Amniotic epithelial cell (primary cell): ENCODE results near the gene FAS.
A peak's percentile ranks its signal among the peaks of the same experiment; 100 is the strongest.

Experiments used
- DNase-seq: peaks from one replicate; pipeline ENCODE4 v3.0.0-alpha.2; 2010; ENCODE audit warnings: low read depth

The FAS gene

GRCh38 chr10:88971221-88972061, 19.2 kb upstream of the FAS start:
- DNase-seq = no peak

DNA sequence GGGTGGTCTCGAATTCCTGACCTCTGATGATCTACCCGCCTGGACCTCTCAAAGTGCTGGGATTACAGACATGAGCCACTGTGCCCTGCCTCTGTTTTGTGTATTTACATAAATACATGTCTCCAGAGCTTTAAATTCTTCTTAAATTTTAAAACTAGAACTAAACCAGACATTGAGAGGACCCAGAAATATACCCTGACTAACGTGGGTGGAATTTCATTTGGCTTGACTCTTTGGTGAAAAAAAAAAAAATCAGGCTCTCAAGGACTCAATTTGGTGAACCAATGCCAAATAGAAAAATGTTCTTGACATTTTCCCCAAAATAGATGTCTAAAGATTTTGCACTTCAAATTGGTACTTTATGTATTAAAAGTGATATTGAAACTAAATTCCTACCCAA, 16.6 kb upstream of the FAS start:
- DNase-seq = no peak

DNA sequence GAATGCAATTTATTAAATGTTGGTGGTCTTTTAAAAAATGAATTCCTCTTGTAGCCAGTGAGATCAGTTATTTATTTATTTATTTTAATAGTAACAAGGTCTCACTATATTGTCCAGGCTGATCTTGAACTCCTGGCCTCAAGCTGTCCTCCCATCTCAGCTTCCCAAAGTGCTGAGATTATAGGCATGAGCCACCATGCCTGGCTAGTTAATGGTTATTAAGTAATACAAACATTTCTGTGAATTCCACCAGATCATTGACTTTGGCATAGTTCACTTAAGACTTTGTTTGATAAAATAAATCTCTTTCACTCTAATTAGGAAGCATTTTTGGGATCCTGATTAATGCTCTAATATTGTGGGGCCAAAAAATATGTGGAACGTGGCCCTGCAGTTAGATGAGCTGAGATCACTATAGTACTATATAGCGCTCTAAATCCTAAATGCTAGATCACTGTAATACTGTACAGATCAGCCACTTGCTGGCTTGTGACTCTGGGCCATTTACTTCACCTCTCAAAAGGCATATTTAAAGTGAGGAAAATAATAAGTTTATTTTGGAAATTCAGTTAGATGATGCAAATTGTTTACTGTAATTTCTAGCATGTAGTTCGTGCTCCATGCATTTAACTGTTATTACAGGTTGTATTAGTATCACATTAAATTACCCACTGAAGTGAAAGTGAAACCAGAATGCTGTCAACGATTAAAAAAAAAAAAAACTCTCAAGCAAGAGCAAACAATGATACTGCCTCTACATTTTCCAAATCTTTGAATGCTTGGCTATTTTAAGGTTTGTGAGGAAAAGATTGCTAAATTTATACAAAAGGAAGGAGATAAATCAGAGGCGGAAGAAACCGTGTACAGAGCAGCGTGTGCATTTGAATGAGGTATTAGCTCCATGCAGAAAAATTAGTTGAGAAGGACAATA, 15.9 kb upstream of the FAS start:
- DNase-seq = no peak

GRCh38 chr10:88975377-88975720, 15.2 kb upstream of the FAS start:
- no peak for DNase-seq

DNA sequence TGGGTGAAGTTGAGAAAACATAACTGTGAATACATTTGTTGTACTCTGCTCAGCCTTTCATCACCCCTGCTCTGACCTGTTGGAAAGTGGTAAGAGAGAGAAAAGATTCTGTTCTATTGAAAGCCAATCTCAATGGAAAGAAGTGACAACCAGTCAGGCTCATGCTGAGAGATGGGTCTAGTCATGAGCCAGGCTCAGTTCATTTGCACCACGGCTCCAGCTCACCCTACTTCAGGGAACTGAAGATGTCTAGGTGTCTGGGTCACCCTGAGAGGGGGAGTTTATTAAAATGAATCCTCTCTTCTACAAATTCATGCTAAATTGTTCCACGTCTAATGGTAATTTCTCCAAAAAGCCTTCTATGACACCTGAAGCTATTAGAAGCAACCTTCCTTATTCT, 12.1 kb upstream of the FAS start:
- no peak for DNase-seq

- peak; percentile 96 for DNase-seq
Observed at GRCh38 chr10:88979153-88979562, 11.4 kb upstream of the FAS start.

- DNase-seq = no peak
Observed at GRCh38 chr10:88979603-88980002, 11.0 kb upstream of the FAS start.

DNA sequence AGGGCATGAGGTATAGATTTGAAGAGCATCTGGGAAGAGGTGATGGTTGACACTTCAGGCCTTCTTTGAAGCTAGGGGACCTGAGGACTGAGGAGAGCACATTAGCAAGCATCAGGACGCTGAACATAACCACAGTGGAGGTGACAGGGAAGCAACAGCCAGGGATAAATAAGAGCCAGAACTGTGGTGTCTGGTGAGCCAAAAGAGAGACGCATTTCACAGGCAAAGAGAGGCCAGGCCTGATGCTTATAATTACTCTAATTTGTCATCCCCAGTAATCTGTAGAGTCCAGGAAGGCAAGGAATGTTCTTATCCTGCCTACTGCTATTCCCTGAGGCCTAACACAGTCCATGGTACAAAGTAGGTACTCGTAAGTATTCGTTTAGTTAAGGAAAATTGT, 10.4 kb upstream of the FAS start:
- no peak for DNase-seq

DNA sequence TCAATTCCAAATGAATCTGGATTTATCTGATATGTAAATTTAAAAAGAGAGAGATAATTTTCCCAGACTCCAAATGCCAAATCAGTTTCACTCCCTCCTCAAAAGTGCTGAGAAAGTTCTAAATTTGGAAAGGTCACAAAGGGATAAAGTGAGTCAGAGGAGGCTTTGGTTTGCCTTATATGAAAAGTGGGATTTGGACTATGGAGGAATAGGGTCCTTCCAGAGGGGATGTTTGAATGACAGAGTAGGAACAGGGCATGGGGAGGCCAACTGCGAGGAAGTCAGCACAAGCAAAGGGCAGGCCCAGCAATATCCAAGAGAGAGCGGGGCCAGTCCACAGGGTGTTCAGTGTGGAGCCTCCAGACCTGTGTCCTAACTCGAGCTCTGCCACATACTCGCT, 9.8 kb upstream of the FAS start:
- DNase-seq = no peak

DNA sequence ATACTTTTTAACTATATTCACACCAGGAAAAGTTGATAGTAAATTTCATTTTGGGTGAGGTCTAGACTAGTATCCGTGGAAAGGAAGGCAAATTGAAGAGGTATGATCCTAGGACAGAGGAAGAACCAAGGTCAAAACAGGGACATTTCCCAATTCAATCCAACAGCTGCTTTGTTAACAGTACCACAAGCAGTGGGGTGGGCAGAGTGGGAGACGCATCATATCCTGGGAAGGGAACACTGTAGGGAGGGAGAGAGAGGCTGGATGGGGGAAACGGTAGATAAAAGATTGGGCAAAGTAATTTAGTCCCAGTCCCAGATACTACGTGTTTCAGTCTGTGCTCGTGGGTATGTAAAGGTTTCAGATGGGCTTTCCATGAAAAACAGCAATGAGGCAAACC, 9.2 kb upstream of the FAS start:
- no peak for DNase-seq

DNA sequence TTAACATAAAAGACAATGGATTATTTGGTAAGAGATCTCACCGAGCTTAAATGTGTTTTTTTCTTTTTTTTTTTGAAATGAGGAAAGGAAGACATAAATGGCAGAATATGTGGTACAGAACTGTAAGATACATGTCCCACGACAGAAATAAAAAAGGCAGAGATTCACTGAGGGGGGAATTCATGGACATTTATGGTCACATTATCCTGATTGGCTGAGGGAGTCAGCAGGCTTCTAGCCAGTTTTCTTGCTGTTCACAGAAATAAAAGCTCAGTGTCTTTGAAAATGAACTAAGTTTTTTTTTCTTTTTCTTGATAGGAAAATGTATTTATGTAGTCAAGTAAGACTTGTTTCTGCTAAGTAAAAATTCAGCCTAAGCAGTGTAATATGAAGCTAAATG, 8.2 kb upstream of the FAS start:
- DNase-seq = no peak

DNA sequence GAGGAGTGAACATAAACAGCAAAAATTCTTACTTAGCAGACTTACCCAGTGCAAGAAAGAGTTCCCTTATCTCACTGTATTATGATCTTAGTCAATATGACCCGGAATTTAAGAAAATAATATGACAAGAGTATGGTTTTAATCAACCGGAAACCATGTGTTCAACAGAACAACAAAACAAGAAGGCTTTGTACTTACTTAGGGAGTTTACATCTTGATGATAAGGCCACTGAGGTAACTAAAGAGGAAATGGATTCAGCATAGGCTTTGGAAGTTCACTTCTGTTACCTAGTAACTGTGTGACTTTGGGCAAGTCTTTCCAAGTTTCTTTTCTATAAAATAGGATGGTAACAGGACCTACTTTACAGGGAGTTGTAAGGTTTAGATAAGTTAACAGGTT, 7.4 kb upstream of the FAS start:
- peak; percentile 78 for DNase-seq

DNA sequence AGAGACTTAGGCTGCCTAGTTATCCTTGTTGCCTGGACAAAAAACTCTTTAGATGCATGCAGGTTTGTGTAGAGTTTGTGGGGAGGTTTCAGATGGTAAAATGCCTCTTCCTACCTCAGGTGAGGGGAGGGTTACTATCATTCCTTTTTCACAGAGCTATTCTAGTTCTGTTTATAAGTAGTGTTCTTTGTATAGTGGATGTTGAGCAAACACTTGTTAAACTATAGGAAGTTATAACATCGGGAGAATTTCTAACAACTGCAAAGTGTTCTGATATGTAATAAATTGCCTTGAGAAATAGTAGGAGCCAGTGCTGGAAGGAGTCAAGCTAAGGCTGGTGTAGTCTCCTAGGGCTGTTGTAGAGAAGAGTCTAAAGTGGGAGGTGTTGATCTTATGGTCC, 6.7 kb upstream of the FAS start:
- no peak for DNase-seq

- no peak for DNase-seq
Observed at GRCh38 chr10:88984525-88984924, 6.1 kb upstream of the FAS start.

GRCh38 chr10:88986549-88987242, 3.9 kb upstream of the FAS start:
- no peak for DNase-seq

- DNase-seq = no peak
Observed at GRCh38 chr10:88987243-88987725, 3.3 kb upstream of the FAS start.

DNA sequence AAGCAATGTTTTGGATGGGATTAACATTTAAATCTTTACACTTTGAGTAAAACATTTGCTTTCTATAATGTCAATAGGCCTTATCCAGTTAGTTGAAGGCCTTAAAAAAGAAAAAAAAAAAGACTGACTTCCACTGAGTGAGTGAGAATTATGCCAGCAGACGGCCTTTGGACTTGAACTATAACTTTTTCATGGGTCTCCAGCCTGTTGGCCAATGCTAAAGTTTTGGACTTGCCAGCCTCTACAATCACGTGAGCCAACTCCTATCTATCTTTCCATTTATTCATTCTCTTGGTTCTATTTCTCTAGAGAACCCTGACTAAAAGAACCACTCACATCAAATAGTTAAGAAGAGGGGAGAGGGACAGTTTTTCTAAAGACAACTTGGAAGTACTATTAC, 2.8 kb upstream of the FAS start:
- no peak for DNase-seq

GRCh38 chr10:88989423-88989822, 1.2 kb upstream of the FAS start:
- DNase-seq = no peak

GRCh38 chr10:88989824-88990383, 694 bp upstream of the FAS start:
- peak; percentile 90 for DNase-seq

DNA sequence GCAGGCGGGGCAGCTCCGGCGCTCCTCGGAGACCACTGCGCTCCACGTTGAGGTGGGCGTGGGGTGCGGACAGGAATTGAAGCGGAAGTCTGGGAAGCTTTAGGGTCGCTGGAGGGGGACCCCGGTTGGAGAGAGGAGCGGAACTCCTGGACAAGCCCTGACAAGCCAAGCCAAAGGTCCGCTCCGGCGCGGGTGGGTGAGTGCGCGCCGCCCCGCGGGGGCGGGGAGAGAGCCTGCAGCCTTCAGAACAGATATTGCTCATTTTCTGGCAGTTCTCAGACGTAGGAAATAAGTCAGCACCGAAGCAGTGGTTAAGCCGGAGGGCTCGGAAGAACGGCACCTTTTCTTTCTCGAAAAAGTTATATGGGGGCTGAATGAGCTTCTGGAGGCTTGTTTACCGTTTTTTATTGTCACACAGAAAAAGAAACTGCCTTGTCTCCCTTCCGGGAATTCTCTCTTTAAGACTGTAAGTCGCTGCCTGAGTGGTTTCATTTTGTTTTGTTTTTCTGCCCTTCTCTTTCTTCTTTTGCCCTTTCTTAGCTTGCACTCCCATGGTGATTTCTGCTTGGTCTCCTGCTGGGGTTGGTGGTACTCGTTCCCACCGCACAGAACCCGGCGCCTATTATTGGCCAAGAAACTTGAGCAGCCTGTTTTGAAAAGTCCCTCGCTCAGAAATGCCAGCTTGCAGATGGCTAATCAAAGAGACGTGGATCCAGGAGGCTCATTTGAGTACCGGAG, 732 bp downstream of the FAS start:
- DNase-seq = peak; percentile 71

DNA sequence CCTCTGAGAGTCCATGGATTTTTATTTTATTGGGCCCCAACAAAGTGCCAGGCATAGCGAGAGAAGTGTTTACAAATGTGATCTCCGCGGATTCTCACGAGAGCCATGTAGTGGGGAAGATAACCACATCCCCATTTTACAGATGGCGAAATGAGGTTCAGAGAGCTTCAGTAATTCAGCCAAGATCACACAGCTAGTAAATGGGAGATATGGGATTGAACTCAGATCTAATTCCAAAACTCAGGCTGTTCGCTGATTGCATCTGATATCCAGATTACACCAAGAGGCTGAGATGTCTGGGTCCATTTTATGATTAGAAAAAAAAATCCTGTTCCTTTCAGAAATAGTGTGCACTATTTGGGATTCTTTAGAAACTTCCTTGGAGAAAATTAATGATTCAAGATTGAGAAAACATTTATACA, 1.3 kb downstream of the FAS start:
- DNase-seq = no peak
